Fibroblast of lung (primary cell): ENCODE measurements around the gene RPL28. TPM values are rescaled to one million over a fixed set of nuclear protein-coding genes. Genes with fewer than 3 reads are reported as not detected.

Experiments used
- DNase-seq, 2 donors: peaks; one replicate each; pipeline versions ENCODE4 v3.0.0 to v3.0.0-alpha.2; 2010; ENCODE audit warnings: low read depth in 2 of 2
- H2AFZ ChIP-seq: 2 replicates; pipeline ENCODE4 v1.5.1; 2012; ENCODE audit warnings: low read length, control low read depth, inconsistent platforms
- H3K27ac ChIP-seq: 2 replicates; pipeline ENCODE4 v1.5.1; 2011; ENCODE audit warnings: low read length, control low read depth; ENCODE audit not compliant: insufficient read depth
- H3K27me3 ChIP-seq: 2 replicates; pipeline ENCODE4 v1.5.1; 2011; ENCODE audit warnings: mild to moderate bottlenecking, low read length; ENCODE audit not compliant: control insufficient read depth, insufficient read depth
- H3K36me3 ChIP-seq: 2 replicates; pipeline ENCODE4 v1.5.1; 2011; ENCODE audit warnings: low read length; ENCODE audit not compliant: control insufficient read depth, insufficient read depth
- H3K4me1 ChIP-seq: 2 replicates; pipeline ENCODE4 v1.5.1; 2011; ENCODE audit warnings: low read length; ENCODE audit not compliant: control insufficient read depth, insufficient read depth; ENCODE audit errors: extremely low read depth
- H3K4me2 ChIP-seq: 2 replicates; pipeline ENCODE4 v1.5.1; 2011; ENCODE audit warnings: low read length, control low read depth; ENCODE audit not compliant: insufficient read depth; ENCODE audit errors: extremely low read depth
- H3K4me3 ChIP-seq, 4 experiments: fragments of 200-600 bp in 1 of 4; sonication (generic) in 1 of 4; replicated peaks in 1 of 4; 2 replicates each; pipeline ENCODE4 v1.5.1; 2011 to 2016; ENCODE audit warnings: low read length in 4 of 4, low read depth in 3 of 4, mild to moderate bottlenecking in 3 of 4, control low read depth in 2 of 4, inconsistent platforms in 1 of 4, mixed read lengths in 1 of 4; ENCODE audit not compliant: insufficient read depth in 1 of 4; ENCODE audit errors: control extremely low read depth in 1 of 4
- H3K79me2 ChIP-seq: 2 replicates; pipeline ENCODE4 v1.5.1; 2012; ENCODE audit warnings: mild to moderate bottlenecking, low read length, inconsistent platforms; ENCODE audit not compliant: control insufficient read depth, insufficient read depth
- H3K9ac ChIP-seq: 2 replicates; pipeline ENCODE4 v1.5.1; 2011; ENCODE audit warnings: mild to moderate bottlenecking, low read length, control low read depth; ENCODE audit not compliant: insufficient read depth
- H3K9me3 ChIP-seq: 2 replicates; pipeline ENCODE4 v1.5.1; 2012; ENCODE audit warnings: low read depth, low read length; ENCODE audit not compliant: control insufficient read depth, insufficient read depth
- H4K20me1 ChIP-seq: 2 replicates; pipeline ENCODE4 v1.5.1; 2011; ENCODE audit warnings: low read length; ENCODE audit not compliant: control insufficient read depth, insufficient read depth; ENCODE audit errors: extremely low read depth
- CTCF ChIP-seq, 2 donors: IDR thresholded peaks in 1 of 2; conservative IDR thresholded peaks in 1 of 2; 1 replicate in 1 of 2; 2 replicates in 1 of 2; pipeline ENCODE4 v1.5.1; 2011 to 2012; ENCODE audit warnings: low read length in 2 of 2, control low read depth in 1 of 2, inconsistent platforms in 1 of 2, low read depth in 1 of 2, mild to moderate bottlenecking in 1 of 2
- EZH2 ChIP-seq: IDR thresholded peaks from 2 replicates; pipeline ENCODE4 v1.5.1; 2012; ENCODE audit warnings: low read length, control low read depth, mild to moderate bottlenecking; ENCODE audit errors: missing control alignments
- polyA plus RNA-seq, 2 donors: library from polyadenylated mRNA; depleted of rRNA in 1 of 2; stranded (reverse) in 1 of 2; unstranded in 1 of 2; fragments of >200 nt; gene quantifications; 2 replicates each; pipeline ENCODE4 v1.2.1, GENCODE V29; 2011 to 2012; ENCODE audit warnings: missing spikeins in 1 of 2
- total RNA-seq: library from RNA; depleted of rRNA; stranded (reverse); fragments of >200 nt; gene quantifications from 2 replicates; pipeline ENCODE4 v1.2.1, GENCODE V29; 2014

RPL28 gene
- total and polyA plus RNA-seq, 2 donors (not counting 1 experiment from before 2014, with no cell fraction given): 146 to 665 TPM

GRCh38 chr19:55443045-55443823, 57.5 kb downstream of the RPL28 start, which contains the start of gene SHISA7:
TSS of gene SHISA7 (minus strand) at chr19:55443300. CDS start at chr19:55442863, 437 bp downstream.
- no peaks in the 10 kb centered on the region for H4K20me1 ChIP-seq
- H3K36me3 ChIP-seq: no peaks in the 10 kb centered on the region
- H3K4me2 ChIP-seq: no peak within 1 kb of the TSS
- no peak within 1 kb of the TSS for H2AFZ ChIP-seq
- no peak within 1 kb of the TSS for H3K4me3 ChIP-seq
- no peaks in the 10 kb centered on the region for H3K79me2 ChIP-seq
- no peaks in the 10 kb centered on the region for H3K4me1 ChIP-seq
- H3K27ac ChIP-seq: no peak within 1 kb of the TSS
- no peak within 1 kb of the TSS for H3K9ac ChIP-seq
- TF ChIP-seq CTCF (conservative IDR thresholded peaks at IDR 0.05 in 1 of 2, IDR thresholded peaks at IDR 0.05 in 1 of 2; ENCODE audit: low read depth in 1 of 2, low read length in 2 of 2): no peak
- TF ChIP-seq EZH2: peak; percentile 97
- H3K27me3 ChIP-seq: peaks cover 47% of the 10 kb centered on the region
- no peak for DNase-seq
- no peaks in the 10 kb centered on the region for H3K9me3 ChIP-seq

- TF ChIP-seq CTCF (conservative IDR thresholded peaks at IDR 0.05 in 1 of 2, IDR thresholded peaks at IDR 0.05 in 1 of 2; ENCODE audit: low read depth in 1 of 2, low read length in 2 of 2): no peak
- TF ChIP-seq EZH2: peak; percentile 96
- no peak overlapping the region for H3K4me2 ChIP-seq
- DNase-seq: no peak
- no peaks in the 10 kb centered on the region for H3K9me3 ChIP-seq
- no peaks in the 10 kb centered on the region for H4K20me1 ChIP-seq
- no peaks in the 10 kb centered on the region for H3K36me3 ChIP-seq
- no peak overlapping the region for H3K27ac ChIP-seq
- no peak overlapping the region for H3K9ac ChIP-seq
- no peaks in the 10 kb centered on the region for H3K79me2 ChIP-seq
- no peak overlapping the region for H3K4me3 ChIP-seq
- H3K27me3 ChIP-seq: peaks cover 47% of the 10 kb centered on the region
- no peak overlapping the region for H2AFZ ChIP-seq
- H3K4me1 ChIP-seq: no peaks in the 10 kb centered on the region
Observed at GRCh38 chr19:55443824-55444480, 58.2 kb downstream of the RPL28 start.

GRCh38 chr19:55444646-55445045, 58.9 kb downstream of the RPL28 start:
- Histone ChIP-seq H3K9ac (no peak overlapping the region), H4K20me1 (no peaks in the 10 kb centered on the region), H3K36me3 (no peaks in the 10 kb centered on the region), H2AFZ (no peak overlapping the region), H3K27me3 (peaks cover 44% of the 10 kb centered on the region), H3K4me1 (no peaks in the 10 kb centered on the region), H3K79me2 (no peaks in the 10 kb centered on the region), H3K9me3 (no peaks in the 10 kb centered on the region), H3K27ac (no peak overlapping the region), H3K4me3 (no peak overlapping the region), H3K4me2 (no peak overlapping the region)
- no peak for DNase-seq
- no peak for TF ChIP-seq EZH2
